GM15510 (cell line): ENCODE data around the gene KCND1.
A peak's percentile ranks its signal among the peaks of the same experiment; 100 is the strongest.

Source experiments
- POLR2A ChIP-seq: IDR thresholded peaks from 3 replicates; pipeline ENCODE4 v1.6.1; 2011; ENCODE audit warnings: borderline replicate concordance; ENCODE audit not compliant: insufficient read length; ENCODE audit errors: extremely low read depth

KCND1 gene

GRCh38 chrX:48971249-48972219 lies at the start of gene KCND1:
TSS of gene KCND1 (minus strand) at chrX:48971844. CDS start at chrX:48970271, 1,573 bp downstream.
- no peak for TF ChIP-seq POLR2A

- no peak for TF ChIP-seq POLR2A
These were observed 48.1 kb upstream of the KCND1 start for GRCh38 chrX:49019599-49020249.

- no peak for TF ChIP-seq POLR2A
These were observed 47.4 kb upstream of the KCND1 start for GRCh38 chrX:49019050-49019449.

- TF ChIP-seq POLR2A, result no peak
These were observed 32.1 kb upstream of the KCND1 start for GRCh38 chrX:49003696-49004095.

GRCh38 chrX:49002091-49002935 lies 30.7 kb upstream of the KCND1 start, which contains the start of gene GRIPAP1:
TSS of gene GRIPAP1 (minus strand) at chrX:49002264. CDS start at chrX:49002229, 35 bp downstream.
- TF ChIP-seq POLR2A, result peak; percentile 72

GRCh38 chrX:49001521-49002090 lies 30.0 kb upstream of the KCND1 start:
- no peak for TF ChIP-seq POLR2A

- no peak for TF ChIP-seq POLR2A
These were observed 29.0 kb upstream of the KCND1 start for GRCh38 chrX:49000636-49001035.

- TF ChIP-seq POLR2A, result no peak
These were observed 27.4 kb upstream of the KCND1 start for GRCh38 chrX:48999030-48999429.

- no peak for TF ChIP-seq POLR2A
These were observed 26.7 kb upstream of the KCND1 start for GRCh38 chrX:48998391-48998790.

- TF ChIP-seq POLR2A, result no peak
These were observed 26.2 kb upstream of the KCND1 start for GRCh38 chrX:48997865-48998264.

GRCh38 chrX:48997455-48997854 lies 25.8 kb upstream of the KCND1 start:
- TF ChIP-seq POLR2A, result no peak

GRCh38 chrX:48996969-48997368 lies 25.3 kb upstream of the KCND1 start:
- no peak for TF ChIP-seq POLR2A

- no peak for TF ChIP-seq POLR2A
These were observed 20.7 kb upstream of the KCND1 start for GRCh38 chrX:48992341-48992740.

GRCh38 chrX:48989483-48989882 lies 17.8 kb upstream of the KCND1 start:
- no peak for TF ChIP-seq POLR2A
